IPS-15b (cell line): ENCODE data around the gene ARHGAP42.

Experiments used
- H3K27me3 ChIP-seq: one replicate; pipeline ENCODE4 v1.6.1; 2013; ENCODE audit warnings: low read length; ENCODE audit not compliant: control insufficient read depth, insufficient read depth
- H3K36me3 ChIP-seq: one replicate; pipeline ENCODE4 v1.6.1; 2013; ENCODE audit warnings: low read length; ENCODE audit not compliant: control insufficient read depth, insufficient read depth
- H3K4me1 ChIP-seq: one replicate; pipeline ENCODE4 v1.6.1; 2013; ENCODE audit warnings: mild to moderate bottlenecking, low read length; ENCODE audit not compliant: control insufficient read depth, insufficient read depth
- H3K4me3 ChIP-seq: one replicate; pipeline ENCODE4 v1.5.1; 2013; ENCODE audit warnings: low read depth, low read length
- H3K9ac ChIP-seq: one replicate; pipeline ENCODE4 v1.6.1; 2013; ENCODE audit warnings: low read depth, mild to moderate bottlenecking, low read length
- H3K9me3 ChIP-seq: one replicate; pipeline ENCODE4 v1.6.1; 2013; ENCODE audit warnings: mild to moderate bottlenecking, low read length; ENCODE audit not compliant: control insufficient read depth, insufficient read depth

Gene ARHGAP42

DNA sequence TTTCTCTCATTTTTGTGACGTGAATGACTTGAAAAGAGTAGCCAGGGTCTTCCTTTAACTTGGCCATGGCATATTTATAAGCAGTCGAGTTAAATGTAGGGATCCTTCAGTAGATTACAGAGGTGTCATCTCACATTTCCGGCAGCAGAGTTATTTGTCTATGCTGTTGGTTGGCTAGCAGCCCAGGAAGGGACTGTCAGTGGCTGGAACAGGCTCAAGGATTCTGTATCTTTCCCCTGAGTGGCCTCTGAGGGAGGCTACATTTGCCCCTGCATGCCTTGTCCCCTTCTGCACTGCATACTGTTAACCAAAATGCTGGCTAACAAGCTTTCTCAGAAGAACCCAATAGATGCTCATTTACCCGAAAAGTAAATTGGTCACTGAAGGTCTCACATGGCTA is 254.9 kb downstream of the ARHGAP42 start:
- Histone ChIP-seq H3K9ac (no peak overlapping the region), H3K4me3 (no peak overlapping the region), H3K9me3 (no peaks in the 10 kb centered on the region), H3K4me1 (no peaks in the 10 kb centered on the region), H3K36me3 (no peaks in the 10 kb centered on the region), H3K27me3 (no peaks in the 10 kb centered on the region)

DNA sequence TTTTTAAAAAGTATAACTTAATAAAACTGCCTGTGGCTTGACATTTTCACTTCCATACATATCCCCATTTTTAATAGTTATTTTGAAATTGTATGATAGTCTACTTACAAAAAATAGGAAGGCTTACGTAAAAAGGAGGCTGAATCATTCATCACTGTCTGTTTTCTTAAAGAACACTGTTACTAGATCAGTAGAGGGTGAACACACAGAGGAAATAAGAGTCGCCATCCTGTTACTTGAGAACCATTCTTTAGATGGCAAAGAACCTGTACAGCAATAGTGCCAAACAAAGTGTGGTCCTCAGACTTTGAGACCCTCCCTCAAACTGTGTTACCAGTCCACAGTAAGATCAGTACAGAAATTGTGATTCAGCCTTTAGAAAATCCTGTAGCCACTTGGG is 261.8 kb downstream of the ARHGAP42 start:
- Histone ChIP-seq H3K27me3 (no peaks in the 10 kb centered on the region), H3K4me1 (no peaks in the 10 kb centered on the region), H3K9me3 (no peaks in the 10 kb centered on the region), H3K9ac (no peak overlapping the region), H3K4me3 (no peak overlapping the region), H3K36me3 (no peaks in the 10 kb centered on the region)

DNA sequence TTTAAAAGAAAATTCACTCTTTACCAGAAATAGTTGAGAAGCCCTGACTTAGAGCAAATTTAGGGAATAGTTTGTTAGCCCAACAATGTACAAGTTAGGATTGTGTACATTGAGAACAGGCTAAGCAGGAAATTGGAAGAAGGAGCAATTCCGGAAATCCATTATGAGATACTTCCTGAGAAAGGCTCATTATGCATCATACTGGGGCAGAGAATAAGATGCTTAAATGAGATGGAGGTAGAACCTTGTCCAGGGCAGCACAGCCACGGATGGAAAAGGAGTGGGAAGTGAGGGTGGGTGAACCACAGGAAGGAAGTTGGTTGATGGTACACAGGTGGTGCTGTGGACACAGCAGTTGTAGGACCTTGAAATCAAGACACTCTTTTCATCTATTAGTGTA is 262.4 kb downstream of the ARHGAP42 start:
- no peak overlapping the region for H3K4me3 ChIP-seq
- no peaks in the 10 kb centered on the region for H3K36me3 ChIP-seq
- no peaks in the 10 kb centered on the region for H3K9me3 ChIP-seq
- H3K9ac ChIP-seq, result no peak overlapping the region
- H3K27me3 ChIP-seq, result no peaks in the 10 kb centered on the region
- H3K4me1 ChIP-seq, result no peaks in the 10 kb centered on the region

DNA sequence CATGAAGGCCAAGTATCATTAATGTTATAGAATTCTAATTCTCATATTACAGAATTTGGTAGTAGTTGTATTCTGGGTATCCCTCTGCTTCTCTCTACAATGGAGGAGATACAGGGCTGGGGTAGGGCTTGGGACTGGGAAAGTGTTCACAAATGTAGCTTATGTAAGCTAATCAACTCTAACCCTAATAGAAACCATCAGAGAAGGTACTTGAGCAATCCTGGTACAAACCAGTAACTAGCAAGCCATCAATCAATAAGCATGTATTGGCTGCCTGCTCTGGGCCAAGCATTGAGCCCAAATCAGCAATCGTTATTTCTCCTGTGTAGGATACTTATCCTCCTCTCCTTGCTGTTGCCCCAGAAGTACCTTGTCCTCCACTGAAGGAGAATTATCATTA is 268.2 kb downstream of the ARHGAP42 start:
- peaks cover 17% of the 10 kb centered on the region for H3K4me1 ChIP-seq
- no peaks in the 10 kb centered on the region for H3K36me3 ChIP-seq
- no peak overlapping the region for H3K4me3 ChIP-seq
- H3K9ac ChIP-seq, result no peak overlapping the region
- H3K9me3 ChIP-seq, result no peaks in the 10 kb centered on the region
- no peaks in the 10 kb centered on the region for H3K27me3 ChIP-seq

DNA sequence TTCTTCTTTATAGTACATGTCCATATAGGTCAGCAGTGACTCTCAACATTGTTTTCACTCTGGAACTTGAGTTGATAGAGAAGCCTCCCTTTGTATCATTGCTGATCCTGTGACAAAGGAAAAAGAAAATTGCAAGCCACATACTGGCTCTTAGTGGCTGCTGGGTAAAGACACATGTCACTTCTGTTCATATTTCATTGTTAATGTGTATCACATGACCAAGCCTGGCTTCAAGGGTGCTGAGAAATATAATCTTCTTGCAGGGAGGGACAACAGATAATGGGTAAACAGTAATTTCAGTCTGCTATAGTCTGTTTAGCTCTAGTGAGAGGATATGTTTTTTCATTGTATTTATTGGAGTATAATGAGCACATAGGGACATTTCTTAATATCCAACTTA is 269.3 kb downstream of the ARHGAP42 start:
- Histone ChIP-seq H3K27me3 (no peaks in the 10 kb centered on the region), H3K9me3 (no peaks in the 10 kb centered on the region), H3K9ac (no peak overlapping the region), H3K36me3 (no peaks in the 10 kb centered on the region), H3K4me1 (peaks cover 17% of the 10 kb centered on the region), H3K4me3 (no peak overlapping the region)

DNA sequence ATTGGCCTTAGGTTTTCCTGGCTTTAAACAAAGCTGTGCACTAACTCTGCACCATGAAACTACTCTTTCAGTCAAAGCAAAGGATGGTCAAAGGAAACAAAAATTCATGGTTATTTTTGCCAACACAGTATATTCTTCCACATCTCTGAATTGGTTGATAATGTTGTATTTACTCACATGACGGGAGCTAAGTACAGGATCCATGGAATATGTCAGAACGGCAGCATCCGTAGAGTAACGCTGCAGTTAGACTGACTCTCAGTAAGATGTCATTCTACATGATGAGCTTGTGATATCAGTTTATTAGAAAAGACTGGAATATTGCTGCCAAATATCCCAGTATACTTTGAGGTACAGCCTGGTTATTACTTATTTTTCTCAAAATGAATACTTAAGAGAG is 270.4 kb downstream of the ARHGAP42 start:
- H3K9me3 ChIP-seq, result no peaks in the 10 kb centered on the region
- H3K4me3 ChIP-seq, result no peak overlapping the region
- H3K27me3 ChIP-seq, result no peaks in the 10 kb centered on the region

DNA sequence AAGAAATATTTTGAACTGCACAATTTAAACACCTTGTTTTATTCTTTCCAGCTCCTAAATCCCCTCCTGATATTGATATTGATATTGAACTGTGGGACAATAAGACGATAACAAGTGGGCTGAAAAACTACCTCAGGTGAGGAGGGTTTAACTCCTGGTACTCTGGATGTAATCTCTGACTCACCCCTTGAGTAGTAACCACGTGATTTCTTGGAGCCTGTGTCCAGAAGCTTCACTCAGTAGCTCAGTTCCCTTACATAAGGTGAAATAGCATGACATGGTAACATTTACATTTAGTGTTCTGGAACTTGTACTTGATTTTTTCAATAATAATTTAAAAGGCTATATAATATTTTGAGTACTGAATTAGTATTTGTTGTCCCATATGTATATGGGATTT is 274.5 kb downstream of the ARHGAP42 start:
- peaks cover 7% of the 10 kb centered on the region for H3K4me1 ChIP-seq
- no peak overlapping the region for H3K4me3 ChIP-seq
- H3K9ac ChIP-seq, result no peak overlapping the region
- no peaks in the 10 kb centered on the region for H3K36me3 ChIP-seq
- no peaks in the 10 kb centered on the region for H3K27me3 ChIP-seq
- H3K9me3 ChIP-seq, result no peaks in the 10 kb centered on the region

More for the DNA sequence above, 270.4 kb downstream of the ARHGAP42 start:
- peaks cover 17% of the 10 kb centered on the region for H3K4me1 ChIP-seq
- H3K36me3 ChIP-seq, result no peaks in the 10 kb centered on the region
- no peak overlapping the region for H3K9ac ChIP-seq

DNA sequence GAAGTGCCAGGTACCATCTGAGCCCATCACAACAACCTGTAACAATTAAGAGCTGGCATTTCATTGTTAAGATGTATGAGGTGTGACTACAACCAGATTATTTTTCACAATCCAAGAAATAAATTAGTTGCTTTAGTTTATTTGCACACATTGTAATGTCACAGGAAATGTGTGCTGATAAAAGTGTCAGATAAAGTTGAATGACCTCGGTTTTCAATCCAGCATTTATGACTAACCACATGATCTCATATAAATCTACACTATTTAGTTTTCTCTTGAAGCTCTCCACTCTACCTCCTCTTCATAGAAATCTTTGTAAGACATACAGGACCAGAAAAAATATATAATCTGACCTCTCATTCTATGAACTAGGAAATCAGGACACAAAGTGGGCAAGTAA is 276.3 kb downstream of the ARHGAP42 start:
- Histone ChIP-seq H3K9ac (no peak overlapping the region), H3K36me3 (no peaks in the 10 kb centered on the region), H3K4me3 (no peak overlapping the region), H3K9me3 (no peaks in the 10 kb centered on the region), H3K4me1 (no peaks in the 10 kb centered on the region), H3K27me3 (no peaks in the 10 kb centered on the region)

DNA sequence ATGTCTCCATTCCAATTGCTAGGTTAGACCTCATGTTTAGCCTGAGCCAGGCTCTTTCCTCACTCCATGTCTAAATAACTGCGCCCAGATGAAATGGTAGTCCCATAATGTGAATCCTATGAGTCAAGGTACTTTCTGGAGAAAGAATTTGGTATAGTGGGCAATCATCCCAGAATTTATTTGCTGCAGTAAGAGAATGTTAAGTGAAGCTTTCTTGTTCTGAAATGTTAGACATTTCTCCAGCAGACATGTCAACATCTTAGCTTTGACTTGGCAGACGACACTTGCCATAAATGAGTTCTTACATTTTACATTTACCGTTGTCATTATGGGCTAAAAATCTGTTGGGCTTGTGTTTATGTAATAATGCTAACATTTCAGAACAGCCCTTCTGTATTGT is 277.3 kb downstream of the ARHGAP42 start:
- Histone ChIP-seq H3K9ac (no peak overlapping the region), H3K36me3 (no peaks in the 10 kb centered on the region), H3K4me1 (no peaks in the 10 kb centered on the region), H3K4me3 (no peak overlapping the region), H3K27me3 (no peaks in the 10 kb centered on the region), H3K9me3 (no peaks in the 10 kb centered on the region)

DNA sequence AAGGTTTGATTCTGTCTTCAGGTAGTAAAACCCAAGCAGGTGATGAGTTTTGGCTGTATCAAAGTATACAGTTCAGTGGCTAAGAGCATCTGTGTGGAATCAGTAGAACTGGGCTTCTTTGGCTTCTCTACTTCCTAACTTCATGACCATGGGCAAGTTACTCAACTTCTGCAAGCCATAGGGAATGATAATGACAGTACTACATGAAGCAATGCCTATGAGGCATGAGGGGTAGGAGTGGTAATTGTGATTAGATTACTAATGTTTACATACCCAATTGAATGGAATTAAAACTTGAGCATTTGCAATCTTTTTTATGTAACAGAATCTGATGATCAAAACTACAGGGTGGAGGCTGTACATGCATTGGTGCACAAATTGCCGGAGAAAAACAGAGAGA is 278.3 kb downstream of the ARHGAP42 start:
- Histone ChIP-seq H3K27me3 (no peaks in the 10 kb centered on the region), H3K9me3 (no peaks in the 10 kb centered on the region), H3K4me1 (no peaks in the 10 kb centered on the region), H3K4me3 (no peak overlapping the region), H3K9ac (no peak overlapping the region), H3K36me3 (no peaks in the 10 kb centered on the region)

DNA sequence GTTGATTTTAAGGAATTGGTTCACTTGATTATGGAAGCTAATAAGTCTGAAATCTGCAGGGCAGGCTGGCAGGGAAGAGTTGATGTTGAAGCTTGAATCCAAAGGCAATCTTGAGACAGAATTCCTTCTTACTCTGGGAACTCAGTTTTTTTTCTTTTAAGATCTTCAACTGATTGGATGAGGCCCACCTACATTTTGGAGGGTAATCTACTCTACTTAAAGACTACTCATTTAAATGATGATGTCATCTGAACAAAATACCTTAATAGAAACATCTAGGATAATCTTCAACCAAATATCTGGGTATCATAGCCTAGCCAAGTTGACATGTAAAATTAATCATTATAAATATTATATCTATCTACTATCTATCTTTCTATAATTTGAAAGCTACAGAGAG is 279.3 kb downstream of the ARHGAP42 start:
- Histone ChIP-seq H3K4me3 (no peak overlapping the region), H3K36me3 (no peaks in the 10 kb centered on the region), H3K27me3 (no peaks in the 10 kb centered on the region), H3K9me3 (no peaks in the 10 kb centered on the region), H3K9ac (no peak overlapping the region), H3K4me1 (peaks cover 3% of the 10 kb centered on the region)

DNA sequence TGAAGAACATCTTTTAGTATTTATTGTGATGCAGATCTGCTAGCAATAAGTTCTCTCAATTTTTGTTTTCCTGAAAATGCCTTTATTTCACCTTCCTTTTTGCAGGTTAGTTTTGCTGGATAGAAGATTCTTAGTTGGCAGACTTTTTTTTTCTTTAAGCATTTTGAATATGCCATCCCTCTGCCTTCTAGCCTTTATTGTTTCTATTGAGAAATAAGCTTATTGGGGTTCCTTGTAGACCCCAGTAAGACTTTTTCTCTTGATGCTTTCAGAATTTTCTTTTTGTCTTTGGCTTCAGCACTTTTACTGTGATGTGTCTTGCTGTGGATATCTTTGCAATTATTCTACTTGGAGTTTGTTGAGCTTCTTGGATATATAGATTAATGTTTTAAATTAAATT is 281.9 kb downstream of the ARHGAP42 start:
- Histone ChIP-seq H3K9ac (no peak overlapping the region), H3K4me3 (no peak overlapping the region), H3K4me1 (peaks cover 3% of the 10 kb centered on the region), H3K27me3 (no peaks in the 10 kb centered on the region), H3K36me3 (no peaks in the 10 kb centered on the region), H3K9me3 (no peaks in the 10 kb centered on the region)
